NK-92 (cell line): ENCODE measurements around the gene ZNF619.
"Not testable (repeated sequence)": the region's sequence is repeated elsewhere in the genome, so short reads cannot be mapped to it uniquely, and the experiment has no call there.

Experiments used
- DNase-seq: peaks from one replicate; lab custom pipeline; 2025; ENCODE audit not compliant: unreplicated experiment; lab: John Stamatoyannopoulos, UW

The ZNF619 gene

DNA sequence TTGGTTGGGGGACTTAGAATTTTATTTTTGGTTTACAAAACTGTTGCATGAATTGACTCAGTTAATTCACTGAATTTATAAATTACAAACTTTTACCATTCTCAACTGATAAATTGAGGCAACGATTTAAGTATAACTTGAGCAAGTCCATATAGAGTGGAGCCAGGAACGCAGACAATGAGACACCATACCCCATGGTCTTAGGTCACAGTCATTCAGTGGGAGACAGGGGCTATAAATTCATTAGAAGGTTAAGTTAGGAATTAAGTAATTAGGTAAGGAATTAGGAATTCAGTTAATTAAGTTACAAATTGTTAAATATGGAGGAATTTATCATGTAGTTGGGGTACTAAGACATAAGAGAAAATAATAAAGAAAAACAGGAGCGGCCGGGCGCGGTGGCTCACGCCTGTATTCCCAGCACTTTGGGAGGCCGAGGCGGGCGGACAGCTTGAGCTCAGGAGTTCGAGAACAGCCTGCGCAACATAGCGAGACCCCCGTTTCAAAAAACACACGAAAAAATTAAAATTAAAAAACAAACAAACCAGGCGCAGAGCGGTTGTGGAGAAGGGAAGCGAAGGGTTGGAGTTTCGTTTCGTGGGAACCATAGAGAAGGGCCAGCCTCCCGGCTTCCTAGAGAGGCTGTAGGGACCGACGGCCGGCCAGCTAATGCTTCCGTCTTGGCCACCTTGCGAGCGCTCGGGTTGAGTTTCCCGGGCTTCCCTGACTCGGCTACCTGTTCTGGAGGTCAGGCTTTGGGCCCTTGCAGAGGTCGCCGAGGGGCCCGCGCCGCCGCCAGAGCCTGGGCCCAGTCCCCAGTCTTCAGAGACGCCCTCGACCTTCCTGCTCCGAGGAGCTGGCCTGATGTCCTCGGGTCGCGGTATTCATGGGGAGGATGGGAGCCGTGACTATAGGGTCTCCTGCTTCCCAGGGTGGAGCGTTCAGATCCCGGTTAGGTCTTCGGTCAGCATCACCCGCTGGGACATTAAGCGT, at the start of gene ZNF619:
TSS of gene ZNF619 (plus strand) at position 645 of the 993 bp plus-strand sequence. CDS start 858 bp downstream, outside the sequence.
- no peak for DNase-seq

DNA sequence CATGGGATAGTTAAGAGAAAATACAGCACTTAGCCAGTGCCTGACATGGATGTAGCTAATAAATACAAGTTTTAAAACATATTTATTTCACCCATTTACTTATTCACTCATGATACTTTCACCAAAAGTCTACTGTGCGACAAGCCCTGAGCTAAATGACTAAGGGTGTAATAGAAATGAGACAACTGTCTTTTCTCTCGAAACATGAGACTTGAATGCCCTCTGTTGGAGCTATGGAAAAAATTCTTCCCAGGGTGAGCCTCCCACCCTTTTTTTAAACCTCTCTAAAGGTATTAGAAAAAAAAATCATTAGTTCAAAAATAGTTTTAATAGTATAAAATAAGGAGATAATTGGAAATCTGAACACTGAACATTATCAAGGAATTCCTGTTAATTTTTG, 44.1 kb upstream of the ZNF619 start:
- no peak for DNase-seq

DNA sequence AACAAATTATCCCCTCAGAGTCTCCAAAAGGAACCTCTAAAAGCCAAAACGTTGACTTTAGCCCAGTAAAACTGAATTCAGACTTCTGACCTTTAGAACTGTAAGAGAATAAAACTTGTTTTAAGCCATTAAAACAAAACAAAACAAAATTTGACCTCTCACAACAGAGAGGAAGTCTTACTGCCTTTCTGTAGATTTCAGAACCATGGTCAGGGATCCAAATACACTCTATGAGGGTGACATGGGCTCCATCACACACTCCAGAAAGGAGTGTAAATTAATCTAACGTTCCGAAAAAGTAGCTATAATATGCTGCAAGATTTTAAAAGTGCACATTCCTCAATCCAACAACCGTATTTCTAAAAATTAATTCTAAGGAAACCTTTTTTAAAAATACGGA, 39.0 kb upstream of the ZNF619 start:
- DNase-seq, result no peak

DNA sequence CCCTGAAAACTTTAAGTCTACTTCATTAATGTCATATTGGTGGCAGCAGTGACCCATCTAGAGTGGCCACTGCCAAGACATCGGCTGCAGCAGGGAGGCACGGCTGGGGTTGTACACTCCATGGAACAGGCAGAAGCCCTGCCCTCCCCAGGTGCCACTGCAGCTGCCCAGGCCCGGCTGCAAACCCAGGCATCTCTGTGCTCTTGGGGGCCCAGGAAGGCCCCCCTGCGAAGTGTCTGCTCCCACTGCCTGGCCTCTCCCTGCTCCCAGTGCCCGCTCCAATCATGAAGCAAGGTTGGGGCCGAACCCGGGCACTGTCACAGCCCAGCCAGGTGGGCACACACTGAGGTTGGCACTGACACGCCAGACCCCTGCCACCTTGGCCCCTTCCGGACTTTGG, 31.9 kb upstream of the ZNF619 start:
- DNase-seq, result no peak

DNA sequence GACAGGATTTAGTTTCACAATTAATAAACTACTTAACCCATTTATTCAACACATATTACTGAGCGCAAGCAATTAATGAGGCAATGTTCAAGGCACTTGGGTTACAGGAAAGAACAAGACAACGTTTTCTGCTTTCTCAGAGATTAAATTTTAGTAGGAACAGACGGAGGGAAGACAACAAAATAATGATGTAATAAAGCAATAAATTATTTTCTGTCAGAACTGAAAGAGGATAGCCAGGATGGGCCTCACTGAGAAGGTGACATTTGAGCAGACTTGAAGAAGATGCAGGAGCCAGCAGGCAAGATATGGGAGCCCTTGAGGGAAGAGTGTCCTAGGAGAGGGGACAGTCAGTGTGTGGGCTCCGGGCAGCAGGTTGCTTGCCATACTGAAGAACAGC, 31.0 kb upstream of the ZNF619 start:
- no peak for DNase-seq

DNA sequence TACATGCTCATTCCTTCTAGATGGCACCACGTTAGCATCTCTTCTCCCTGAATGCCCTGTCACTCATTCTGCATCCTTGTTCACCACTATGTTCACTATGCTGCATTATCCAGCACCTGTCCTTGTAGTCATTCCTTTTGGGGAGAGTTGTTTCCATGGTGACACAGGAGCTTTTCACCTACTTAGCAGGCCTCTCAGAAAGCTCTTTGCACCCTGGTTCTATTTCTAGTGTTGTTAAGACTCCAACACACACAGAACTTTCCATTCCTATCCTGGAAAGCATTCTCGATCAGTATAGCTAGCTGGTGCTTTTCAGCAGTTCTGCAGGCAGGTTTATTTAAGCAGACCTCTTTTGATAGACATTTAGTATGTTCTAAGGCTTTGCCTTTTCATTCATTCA, 26.5 kb upstream of the ZNF619 start:
- no peak for DNase-seq

DNA sequence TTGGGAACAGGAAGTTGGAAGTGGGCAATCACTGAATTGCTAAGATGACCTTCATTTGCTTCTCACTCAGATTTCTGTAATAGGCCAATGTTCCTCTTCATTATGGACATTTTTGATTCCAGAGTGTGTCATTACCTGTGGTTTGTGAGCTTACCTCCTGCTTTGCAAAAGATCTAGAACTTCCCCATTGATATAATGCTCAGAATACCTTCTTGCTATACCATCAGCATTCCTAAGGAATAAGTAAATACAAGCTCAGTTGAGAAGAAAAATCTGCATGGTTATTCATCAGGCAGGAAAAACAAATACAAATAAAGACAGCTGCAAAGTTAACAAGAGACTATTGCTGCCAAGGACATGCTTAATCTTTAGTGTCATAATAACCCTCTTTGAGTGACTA, 25.4 kb upstream of the ZNF619 start:
- DNase-seq, result no peak

DNA sequence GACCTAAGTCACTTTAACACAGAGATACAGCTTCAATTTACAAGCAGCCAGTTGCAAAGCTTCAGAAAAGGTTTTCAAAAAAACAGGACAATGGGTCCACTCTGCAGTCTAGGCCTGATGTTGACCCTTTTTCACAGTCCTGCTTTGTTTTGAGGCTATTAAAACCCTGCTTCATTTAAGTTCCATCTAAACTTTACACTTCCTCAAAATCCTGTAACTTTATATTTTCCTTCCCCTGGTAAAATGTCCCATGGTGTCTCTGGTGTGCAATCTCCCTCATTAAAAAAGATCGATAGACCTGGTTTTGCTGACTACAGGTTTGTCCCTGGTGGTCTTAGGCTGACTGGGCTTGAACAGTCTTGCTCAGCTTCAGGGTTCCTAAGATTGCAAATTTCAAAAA, 24.9 kb upstream of the ZNF619 start:
- DNase-seq, result no peak

DNA sequence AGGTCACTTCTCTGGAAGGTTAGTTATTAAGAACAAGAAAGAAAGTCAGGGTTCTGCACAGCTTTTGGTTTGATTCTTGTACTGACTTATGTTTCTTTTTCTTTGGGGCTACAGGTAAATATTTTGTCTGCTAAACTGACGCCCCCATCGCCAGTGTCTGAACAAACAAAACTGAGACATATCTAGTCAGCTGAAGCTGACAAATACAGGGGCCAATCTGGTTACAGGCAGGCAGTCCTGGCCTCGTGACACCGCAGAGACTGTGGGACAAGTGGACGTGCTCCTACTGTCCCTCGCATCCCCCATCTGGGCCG, 24.4 kb upstream of the ZNF619 start:
- no peak for DNase-seq

DNA sequence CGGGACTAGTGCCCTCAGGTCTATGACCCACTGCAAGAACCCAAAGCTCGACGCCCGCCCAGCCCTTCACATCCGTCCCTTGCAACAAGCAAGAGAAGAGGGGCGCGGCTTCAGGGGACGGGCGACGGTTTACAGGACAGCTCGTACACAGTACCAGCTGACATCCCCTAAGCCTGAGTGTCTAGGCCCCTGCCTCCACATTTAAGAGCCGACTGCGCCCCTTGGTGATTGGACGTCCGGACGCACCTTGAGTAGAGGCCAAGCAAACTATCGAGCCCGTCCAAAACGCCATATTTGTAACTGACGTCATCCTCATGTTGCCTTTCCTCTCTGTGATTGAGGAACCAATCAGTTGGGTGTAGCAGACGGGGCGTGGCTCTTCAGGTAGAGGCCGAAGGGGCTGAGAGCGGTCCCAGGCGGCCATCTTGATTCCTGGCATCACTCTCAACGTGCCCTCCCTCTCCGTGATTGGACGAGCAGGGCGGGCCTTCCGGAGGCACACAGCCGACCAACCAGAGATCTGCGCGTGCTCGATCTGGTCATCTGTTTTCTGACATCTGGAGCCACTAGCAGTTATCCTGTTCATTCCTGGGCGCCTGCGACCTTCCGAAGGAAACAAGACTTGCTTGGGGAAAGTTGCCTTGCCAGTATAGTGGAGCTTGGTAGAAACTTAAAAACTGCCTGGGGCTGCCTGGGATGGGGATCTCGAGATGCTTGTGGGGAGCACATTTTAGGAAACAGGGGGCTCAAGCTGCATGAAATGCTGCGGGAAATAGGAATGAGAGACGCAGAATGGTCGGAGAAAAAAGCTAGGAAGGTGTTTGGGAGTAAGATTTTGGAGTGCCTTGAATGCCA, 23.8 kb upstream of the ZNF619 start:
- DNase-seq, result peak; percentile 86

DNA sequence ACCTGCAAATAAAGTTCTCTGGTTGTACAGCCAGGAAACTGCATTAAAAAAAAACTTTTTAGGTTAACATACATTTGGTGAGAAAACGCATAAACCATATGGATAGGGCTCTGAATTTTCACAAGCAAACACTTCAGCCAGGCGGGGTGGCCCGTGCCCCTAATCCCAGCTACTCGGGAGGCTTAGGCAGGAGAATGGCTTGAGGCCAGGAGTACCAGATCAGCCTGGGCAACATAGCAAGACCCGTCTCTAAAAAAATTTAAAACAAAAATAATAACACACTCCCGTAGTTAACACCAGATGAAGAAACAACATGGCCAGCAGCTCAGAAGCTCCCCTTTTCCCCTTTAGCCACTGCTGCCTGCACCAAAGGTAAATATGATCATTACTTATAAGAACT, 23.0 kb upstream of the ZNF619 start:
- DNase-seq, result no peak

DNA sequence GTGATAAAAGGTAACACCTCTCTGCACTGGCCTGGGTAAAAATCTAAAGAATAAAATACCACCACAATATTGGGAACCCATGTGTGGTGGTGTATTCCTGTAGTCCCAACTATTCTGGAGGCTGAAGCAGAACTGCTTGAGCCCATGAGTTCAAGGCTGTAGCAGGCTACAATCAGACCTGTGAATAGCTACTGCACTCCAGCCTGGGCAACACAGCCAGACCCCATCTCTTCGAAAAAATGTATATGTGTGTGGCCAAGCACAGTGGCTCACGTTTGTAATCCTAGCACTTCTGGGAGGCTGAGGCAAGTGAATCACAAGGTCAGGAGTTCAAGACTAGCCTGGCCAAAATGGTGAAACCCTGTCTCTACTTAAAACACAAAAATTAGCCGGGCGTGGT, 21.6 kb upstream of the ZNF619 start:
- DNase-seq, result no peak

DNA sequence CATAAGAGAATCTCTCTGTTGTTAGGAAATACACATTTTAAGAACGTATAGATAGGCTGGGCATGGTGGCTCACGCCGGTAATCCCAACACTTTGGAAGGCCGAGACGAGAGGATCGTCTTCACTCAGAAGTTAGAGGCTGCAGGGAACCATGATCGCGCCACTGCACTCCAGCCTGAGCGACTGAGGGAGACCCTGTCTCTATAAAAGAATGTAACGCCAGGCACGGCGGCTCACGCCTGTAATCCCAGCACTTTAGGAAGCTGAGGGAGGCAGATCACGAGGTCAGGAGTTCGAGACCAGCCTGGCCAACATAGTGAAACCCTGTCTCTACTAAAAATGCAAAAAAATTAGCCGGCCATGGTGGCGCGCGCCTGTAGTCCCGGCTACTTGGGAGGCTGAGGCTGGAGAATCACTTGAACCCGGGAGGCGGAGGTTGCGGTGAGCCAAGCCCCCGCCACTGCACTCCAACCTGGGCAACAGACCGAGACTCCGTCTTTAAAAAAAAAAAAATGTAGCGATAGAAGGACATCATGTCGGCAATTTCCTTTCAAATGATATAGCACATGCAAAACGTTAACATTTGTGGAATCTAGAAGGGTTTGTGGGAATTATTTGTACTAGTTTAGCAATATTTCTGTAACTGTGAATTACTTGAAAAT, 20.5 kb upstream of the ZNF619 start:
- no peak for DNase-seq

DNA sequence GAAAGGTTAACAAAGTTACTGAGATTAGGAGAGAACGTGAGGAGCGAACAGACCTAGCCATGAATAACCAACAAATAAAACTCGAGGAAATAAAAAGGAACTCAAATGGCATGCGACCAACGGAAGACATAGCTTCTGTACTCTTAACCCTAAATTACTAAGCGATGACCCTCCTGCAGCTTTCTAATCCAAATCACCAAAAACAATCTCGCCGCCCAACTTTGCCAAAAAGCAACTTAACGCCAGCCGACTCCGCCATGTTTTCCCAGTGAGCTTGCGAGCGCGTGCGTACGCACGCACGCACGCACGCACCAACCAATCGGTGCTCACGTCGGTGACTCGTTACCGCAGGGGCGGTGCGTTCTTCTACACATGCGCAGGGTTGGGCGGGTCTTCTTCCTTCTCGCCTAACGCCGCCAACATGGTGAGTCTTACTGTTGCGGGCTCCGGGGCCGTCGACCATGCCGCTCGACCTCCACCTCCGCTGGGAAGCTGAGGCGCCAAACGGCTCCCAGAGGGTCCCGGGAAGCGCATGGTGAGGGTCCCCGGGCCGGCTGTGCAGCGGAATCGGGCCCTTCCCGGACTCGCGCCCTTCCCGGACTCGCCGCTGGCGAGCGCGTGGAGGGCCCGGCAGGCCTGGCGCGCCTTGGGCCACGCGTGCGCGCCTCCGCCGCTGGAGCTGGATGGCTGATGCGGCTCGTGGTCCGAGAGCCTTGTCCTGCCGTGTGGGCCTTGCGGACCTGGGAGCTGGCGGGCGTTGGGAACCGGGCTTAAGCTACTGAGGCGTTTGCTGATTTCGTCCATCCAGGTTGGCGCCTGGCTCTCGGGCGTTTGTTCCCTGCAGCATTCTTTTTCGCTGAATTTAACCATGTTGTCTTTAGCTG, 19.7 kb upstream of the ZNF619 start, which contains the start of gene RPL14:
TSS of gene RPL14 (plus strand) at position 400 of the 884 bp plus-strand sequence. CDS start at position 533, 133 bp downstream.
- DNase-seq, result peak; percentile 54

DNA sequence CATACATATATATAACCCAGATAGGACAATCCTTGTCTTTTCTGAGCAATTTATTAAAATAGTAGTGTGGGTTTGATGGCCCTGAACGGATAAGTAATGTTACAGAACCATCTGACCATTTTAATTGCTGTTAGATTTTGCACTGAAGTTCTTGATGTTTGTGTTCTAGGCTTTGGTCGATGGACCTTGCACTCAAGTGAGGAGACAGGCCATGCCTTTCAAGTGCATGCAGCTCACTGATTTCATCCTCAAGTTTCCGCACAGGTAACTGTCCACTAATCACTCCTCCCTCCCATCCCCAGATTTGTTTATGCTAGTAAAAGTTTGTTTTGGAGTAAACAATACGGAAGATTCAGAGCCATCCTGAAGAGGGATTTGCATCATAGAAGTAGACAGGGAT, 18.4 kb upstream of the ZNF619 start:
- no peak for DNase-seq

DNA sequence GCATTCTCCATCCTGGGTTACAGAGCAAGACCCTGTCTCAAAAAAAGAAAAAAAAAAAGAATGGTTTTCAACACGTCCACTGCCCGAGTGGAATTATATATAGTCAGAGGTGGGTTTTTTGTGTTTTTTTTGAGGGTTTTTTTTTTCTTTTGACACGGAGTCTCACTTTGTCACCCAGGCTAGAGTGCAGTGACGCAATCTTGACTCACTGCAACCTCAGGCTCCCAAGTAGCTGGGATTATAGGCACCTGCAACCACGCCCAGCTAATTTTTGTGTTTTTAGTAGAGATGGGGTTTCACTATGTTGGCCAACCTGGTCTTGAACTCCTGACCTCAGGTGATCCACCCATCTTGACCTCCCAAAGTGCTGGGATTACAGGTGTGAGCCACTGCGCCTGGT, 16.4 kb upstream of the ZNF619 start:
- not testable (repeated sequence) for DNase-seq

DNA sequence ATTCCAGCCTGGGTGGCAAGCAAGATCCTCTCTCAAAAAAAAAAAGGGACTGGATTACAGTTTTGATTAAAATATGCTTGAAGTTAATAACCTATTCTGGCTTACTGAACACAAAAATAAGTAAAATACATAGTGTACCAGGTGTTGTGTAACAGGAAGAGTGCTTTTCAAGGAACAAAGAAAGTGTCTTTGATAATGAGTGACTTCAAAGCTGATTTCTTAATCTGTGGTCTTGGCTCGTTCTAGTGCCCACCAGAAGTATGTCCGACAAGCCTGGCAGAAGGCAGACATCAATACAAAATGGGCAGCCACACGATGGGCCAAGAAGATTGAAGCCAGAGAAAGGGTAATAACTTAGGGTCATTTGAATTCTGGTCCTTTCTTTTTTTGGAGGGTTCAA, 15.8 kb upstream of the ZNF619 start:
- DNase-seq, result no peak

DNA sequence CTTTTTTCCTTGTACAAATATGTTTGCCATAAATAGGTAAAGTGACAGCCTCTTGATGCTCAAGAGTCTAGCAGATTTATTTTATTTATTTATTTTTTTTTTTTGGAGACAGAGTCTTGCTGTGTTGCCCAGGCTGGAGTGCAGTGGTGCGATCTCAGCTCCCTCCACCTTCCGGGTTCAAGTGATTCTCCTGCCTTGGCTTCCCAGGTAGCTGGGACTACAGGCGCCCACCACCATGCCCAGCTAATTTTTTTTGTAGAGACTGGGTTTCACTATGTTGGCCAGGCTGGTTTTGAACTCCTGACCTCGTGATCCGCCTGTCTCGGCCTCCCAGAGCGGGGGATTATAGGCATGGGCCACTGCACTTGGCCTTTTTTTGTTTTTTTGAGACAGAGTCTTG, 14.1 kb upstream of the ZNF619 start:
- not testable (repeated sequence) for DNase-seq

DNA sequence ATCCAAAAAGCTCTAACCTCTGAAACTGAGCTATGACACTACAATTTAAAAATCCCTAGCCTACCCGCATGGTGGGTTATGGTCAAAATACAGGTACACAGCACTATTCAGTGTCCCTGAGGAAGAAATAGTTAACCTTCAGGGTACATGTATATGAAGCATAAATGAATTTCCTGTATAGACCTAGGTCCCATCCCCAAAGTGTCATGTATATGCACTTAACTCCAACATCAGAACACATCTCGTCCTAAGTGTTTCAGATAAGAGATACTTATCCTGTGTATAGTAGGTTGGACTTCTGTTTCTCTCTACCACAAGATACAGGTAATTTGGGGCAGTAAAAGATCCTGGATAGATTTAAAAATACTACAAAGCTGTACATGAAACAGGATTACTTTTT, 13.3 kb upstream of the ZNF619 start:
- no peak for DNase-seq

DNA sequence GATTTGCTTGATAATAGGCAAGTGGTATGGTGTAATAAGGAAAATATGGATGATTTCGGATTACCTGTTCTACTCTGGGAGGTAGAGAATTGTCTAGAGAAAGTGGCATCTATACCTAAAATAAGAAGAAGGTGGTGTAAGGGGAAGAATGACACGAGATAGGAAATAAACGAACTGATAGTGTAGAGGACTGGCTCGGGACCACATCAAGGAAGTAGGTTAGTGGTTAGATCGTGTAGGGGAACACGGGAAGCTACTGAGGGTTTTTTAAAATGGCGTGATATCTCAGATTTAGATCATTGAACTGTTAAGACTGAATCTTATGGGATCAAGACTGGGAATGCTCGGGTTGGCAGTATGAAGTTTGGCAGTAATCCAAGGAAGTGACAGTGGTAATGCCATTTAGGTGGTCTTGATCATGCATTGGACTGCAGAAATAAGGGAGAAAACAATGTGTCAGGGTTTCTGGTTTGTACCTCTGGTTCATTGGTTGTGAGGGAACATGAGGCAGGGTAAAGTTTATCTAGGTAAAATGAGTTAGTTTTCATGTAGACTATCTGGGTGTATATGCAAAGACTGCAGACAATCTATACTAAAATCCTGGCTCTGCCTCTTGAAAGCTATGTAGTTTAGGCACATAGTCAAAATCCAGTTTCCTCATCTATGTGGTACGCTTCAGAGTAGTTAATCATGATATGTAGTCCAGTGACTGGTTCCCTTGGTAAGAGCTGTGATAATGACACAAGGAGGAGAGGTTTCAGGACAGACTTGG, 12.4 kb upstream of the ZNF619 start:
- DNase-seq, result no peak
